Mesothelial cell of epicardium (in vitro differentiated cells): ENCODE data around the gene ZNF212. TPM values are rescaled to one million over a fixed set of nuclear protein-coding genes. Genes with fewer than 3 reads are reported as not detected.

Experiments used
- DNase-seq, 2 experiments: peaks; one replicate each; pipeline ENCODE4 v3.0.0; 2021; ENCODE audit warnings: low spot score in 2 of 2; ENCODE audit not compliant: unreplicated experiment in 2 of 2
- H3K27ac Mint-ChIP-seq: 2 replicates; pipeline ENCODE4 v1.8.0; 2021; ENCODE audit warnings: mixed read lengths
- H3K27me3 Mint-ChIP-seq: 2 replicates; pipeline ENCODE4 v1.8.0; 2021; ENCODE audit warnings: low read depth, mixed read lengths
- H3K36me3 Mint-ChIP-seq: 2 replicates; pipeline ENCODE4 v1.8.0; 2021; ENCODE audit warnings: mixed read lengths
- H3K4me1 Mint-ChIP-seq: 2 replicates; pipeline ENCODE4 v1.8.0; 2021; ENCODE audit warnings: mixed read lengths
- H3K4me3 Mint-ChIP-seq: 2 replicates; pipeline ENCODE4 v1.8.0; 2021; ENCODE audit warnings: mild to moderate bottlenecking, moderate library complexity, mixed read lengths
- H3K9me3 Mint-ChIP-seq: 2 replicates; pipeline ENCODE4 v1.8.0; 2021; ENCODE audit warnings: mixed read lengths
- CTCF ChIP-seq: fragments of 200-600 bp; sonication (generic); IDR thresholded peaks from one replicate; pipeline ENCODE4 v1.5.0; 2021; ENCODE audit warnings: antibody characterized with exemption; ENCODE audit not compliant: unreplicated experiment
- total RNA-seq: library from RNA; stranded (reverse); gene quantifications from 3 replicates; pipeline ENCODE4 v1.2.1, GENCODE V29; 2021

The ZNF212 gene
- total RNA-seq, 1 donor from 2014 or later = 20.8 TPM

GRCh38 chr7:149252378-149252777, 12.9 kb downstream of the ZNF212 start:
- Mint-ChIP-seq H3K9me3 (no peaks in the 10 kb centered on the region), H3K4me3 (no peak overlapping the region), H3K27ac (no peak overlapping the region), H3K36me3 (peaks cover 21% of the 10 kb centered on the region), H3K27me3 (no peaks in the 10 kb centered on the region), H3K4me1 (no peaks in the 10 kb centered on the region)
- no peak for DNase-seq
- TF ChIP-seq CTCF = no peak

- Mint-ChIP-seq H3K36me3 (peaks cover 21% of the 10 kb centered on the region), H3K4me1 (no peaks in the 10 kb centered on the region), H3K27ac (no peak overlapping the region)
Measured at GRCh38 chr7:149253665-149254064, 14.2 kb downstream of the ZNF212 start.

GRCh38 chr7:149254181-149254858, 14.9 kb downstream of the ZNF212 start:
- no peaks in the 10 kb centered on the region for H3K9me3 Mint-ChIP-seq
- no peak overlapping the region for H3K27ac Mint-ChIP-seq
- no peaks in the 10 kb centered on the region for H3K4me1 Mint-ChIP-seq
- H3K36me3 Mint-ChIP-seq = peaks cover 21% of the 10 kb centered on the region
- TF ChIP-seq CTCF = no peak
- no peak overlapping the region for H3K4me3 Mint-ChIP-seq
- no peaks in the 10 kb centered on the region for H3K27me3 Mint-ChIP-seq
- DNase-seq = no peak

More at GRCh38 chr7:149253665-149254064, 14.2 kb downstream of the ZNF212 start:
- DNase-seq = no peak
- Mint-ChIP-seq H3K27me3 (no peaks in the 10 kb centered on the region), H3K9me3 (no peaks in the 10 kb centered on the region), H3K4me3 (no peak overlapping the region)
- TF ChIP-seq CTCF = no peak

GRCh38 chr7:149255174-149255573, 15.7 kb downstream of the ZNF212 start:
- no peaks in the 10 kb centered on the region for H3K4me1 Mint-ChIP-seq
- H3K36me3 Mint-ChIP-seq = peaks cover 21% of the 10 kb centered on the region
- no peaks in the 10 kb centered on the region for H3K27me3 Mint-ChIP-seq
- DNase-seq = no peak
- TF ChIP-seq CTCF = no peak
- H3K27ac Mint-ChIP-seq = no peak overlapping the region
- H3K9me3 Mint-ChIP-seq = no peaks in the 10 kb centered on the region
- H3K4me3 Mint-ChIP-seq = no peak overlapping the region

GRCh38 chr7:149256568-149256967, 17.1 kb downstream of the ZNF212 start:
- no peak overlapping the region for H3K4me3 Mint-ChIP-seq
- H3K27me3 Mint-ChIP-seq = no peaks in the 10 kb centered on the region
- peaks cover 18% of the 10 kb centered on the region for H3K36me3 Mint-ChIP-seq
- no peak for DNase-seq
- no peaks in the 10 kb centered on the region for H3K9me3 Mint-ChIP-seq
- TF ChIP-seq CTCF = no peak
- H3K4me1 Mint-ChIP-seq = peaks cover under 1% of the 10 kb centered on the region
- no peak overlapping the region for H3K27ac Mint-ChIP-seq
